Neural cell (in vitro differentiated cells): Measurements from ENCODE around the gene SNTB2.

Source experiments
- CTCF ChIP-seq: fragments of 450-650 bp; IDR thresholded peaks from 2 replicates; pipeline ENCODE4 v1.5.1; 2014; ENCODE audit warnings: antibody characterized with exemption, mild to moderate bottlenecking, moderate library complexity; ENCODE audit not compliant: poor library complexity, severe bottlenecking
- EZH2 ChIP-seq: fragments of 200-600, 300-800 bp; shearing (Covaris generic), sonication (generic); IDR thresholded peaks from 2 replicates; pipeline ENCODE4 v1.6.1; 2014; ENCODE audit warnings: antibody characterized with exemption, low read length, borderline replicate concordance, mild to moderate bottlenecking; ENCODE audit not compliant: insufficient read depth, poor library complexity, severe bottlenecking
- MXI1 ChIP-seq: fragments of 450-650 bp; conservative IDR thresholded peaks from 2 replicates; pipeline ENCODE4 v1.6.1; 2014; ENCODE audit warnings: antibody characterized with exemption, mild to moderate bottlenecking; ENCODE audit not compliant: poor library complexity, severe bottlenecking
- POLR2AphosphoS5 ChIP-seq: IDR thresholded peaks from 2 replicates; pipeline ENCODE4 v1.6.1; 2012
- RAD21 ChIP-seq: fragments of 450-650 bp; conservative IDR thresholded peaks from 2 replicates; pipeline ENCODE4 v1.6.1; 2014; ENCODE audit warnings: antibody characterized with exemption, mild to moderate bottlenecking, moderate library complexity
- TAF1 ChIP-seq: IDR thresholded peaks from 2 replicates; pipeline ENCODE4 v1.6.1; 2012; ENCODE audit warnings: low read depth

- TF ChIP-seq MXI1 (no peak), TAF1 (no peak), CTCF (no peak), RAD21 (no peak), EZH2 (no peak), POLR2AphosphoS5 (no peak)
Measured at GRCh38 chr16:69327585-69328310, 140.8 kb downstream of the SNTB2 start.
